NOMO-1 (cell line): ENCODE data around the gene ECPAS.
"Not testable (repeated sequence)": the region's sequence is repeated elsewhere in the genome, so short reads cannot be mapped to it uniquely, and the experiment has no call there.

Experiments
- DNase-seq, 2 experiments: peaks; one replicate each; lab custom pipeline; 2025; ENCODE audit not compliant: unreplicated experiment in 2 of 2; lab: John Stamatoyannopoulos, UW

Gene ECPAS

GRCh38 chr9:111481885-111482636, 2.1 kb downstream of the ECPAS start:
- DNase-seq, result peak in 1 of 2 experiments; percentile 56

GRCh38 chr9:111477677-111478076, 6.5 kb downstream of the ECPAS start:
- DNase-seq, result no peak

GRCh38 chr9:111475195-111475594, 9.0 kb downstream of the ECPAS start:
- no peak for DNase-seq

- no peak for DNase-seq
Measured at GRCh38 chr9:111474385-111474784, 9.8 kb downstream of the ECPAS start.

GRCh38 chr9:111467778-111468367, 16.3 kb downstream of the ECPAS start:
- no peak for DNase-seq

- no peak for DNase-seq
Measured at GRCh38 chr9:111463048-111463447, 21.1 kb downstream of the ECPAS start.

- no peak for DNase-seq
Measured at GRCh38 chr9:111458139-111459009, 25.8 kb downstream of the ECPAS start.

GRCh38 chr9:111456529-111456928, 27.7 kb downstream of the ECPAS start:
- no peak for DNase-seq

GRCh38 chr9:111455638-111456037, 28.5 kb downstream of the ECPAS start:
- DNase-seq, result no peak

GRCh38 chr9:111454751-111455150, 29.4 kb downstream of the ECPAS start:
- no peak for DNase-seq

- no peak for DNase-seq
Measured at GRCh38 chr9:111451570-111451969, 32.6 kb downstream of the ECPAS start.

- no peak for DNase-seq
Measured at GRCh38 chr9:111450124-111450523, 34.1 kb downstream of the ECPAS start.

GRCh38 chr9:111449705-111450104, 34.5 kb downstream of the ECPAS start:
- no peak for DNase-seq

- not testable (repeated sequence) for DNase-seq
Measured at GRCh38 chr9:111445799-111446198, 38.4 kb downstream of the ECPAS start.

- no peak for DNase-seq
Measured at GRCh38 chr9:111443454-111443853, 40.7 kb downstream of the ECPAS start.

GRCh38 chr9:111442360-111443027, 41.7 kb downstream of the ECPAS start:
- DNase-seq, result no peak

GRCh38 chr9:111440226-111440625, 44.0 kb downstream of the ECPAS start:
- no peak for DNase-seq

GRCh38 chr9:111438541-111439235, 45.5 kb downstream of the ECPAS start:
- no peak for DNase-seq

GRCh38 chr9:111436571-111436970, 47.6 kb downstream of the ECPAS start:
- DNase-seq, result no peak

- DNase-seq, result no peak
Measured at GRCh38 chr9:111433082-111433481, 51.1 kb downstream of the ECPAS start.
